GM12891 (cell line): ENCODE data around the gene MX2.

ENCODE experiments used
- DNase-seq: peaks from one replicate; pipeline ENCODE4 v3.0.0; 2011; ENCODE audit warnings: low spot score; ENCODE audit not compliant: insufficient read length
- FAIRE-seq: peaks from 2 replicates; lab custom pipeline; 2011; peaks lifted over from hg19 to GRCh38; lab: Jason Lieb, UNC
- PAX5 ChIP-seq: IDR thresholded peaks from 2 replicates; pipeline ENCODE4 v1.6.1; 2011; ENCODE audit warnings: low read length, moderate library complexity, mild to moderate bottlenecking; ENCODE audit not compliant: insufficient read depth, severe bottlenecking
- POLR2A ChIP-seq: IDR thresholded peaks from 2 replicates; pipeline ENCODE4 v1.6.1; 2011; ENCODE audit warnings: low read depth, low read length, control low read depth
- POLR2AphosphoS5 ChIP-seq: IDR thresholded peaks from 2 replicates; pipeline ENCODE4 v1.6.1; 2011; ENCODE audit warnings: low read depth, low read length, control low read depth
- POU2F2 ChIP-seq: IDR thresholded peaks from 2 replicates; pipeline ENCODE4 v1.6.1; 2011; ENCODE audit warnings: low read depth, mild to moderate bottlenecking, control low read depth, low read length, moderate library complexity
- SPI1 ChIP-seq: IDR thresholded peaks from 2 replicates; pipeline ENCODE4 v1.6.1; 2011; ENCODE audit warnings: low read depth, low read length, control low read depth
- TAF1 ChIP-seq: IDR thresholded peaks from 2 replicates; pipeline ENCODE4 v1.6.1; 2011; ENCODE audit warnings: low read depth, low read length, control low read depth

Gene MX2

GRCh38 chr21:41446586-41446985 is 84.8 kb downstream of the MX2 start:
- no peak for FAIRE-seq
- TF ChIP-seq POLR2AphosphoS5 = no peak; the same call in 1 of the 2 replicates
- no peak; the same call in 1 of the 2 replicates for TF ChIP-seq POLR2A
- TF ChIP-seq POU2F2 = no peak
- no peak for TF ChIP-seq PAX5
- no peak for TF ChIP-seq TAF1
- TF ChIP-seq SPI1 = no peak
- DNase-seq = no peak

DNA sequence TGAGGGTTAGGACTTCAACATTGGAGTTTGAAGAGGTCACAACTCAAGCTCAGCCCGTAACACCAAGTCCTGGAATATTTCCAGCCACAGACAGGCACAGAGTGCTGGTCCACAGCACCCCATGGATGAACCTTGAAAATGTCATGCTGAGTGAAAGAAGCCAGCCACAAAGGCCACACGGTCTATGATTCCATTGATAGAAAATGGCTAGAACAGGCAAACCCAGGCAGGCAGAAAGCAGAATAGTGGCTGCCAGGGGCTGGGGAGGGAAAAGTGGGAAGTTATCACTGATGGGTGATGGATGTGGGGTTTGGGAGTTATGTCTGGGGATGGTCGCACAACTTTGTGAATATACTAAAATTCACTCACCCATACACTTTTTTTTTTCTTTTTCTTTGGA is 85.5 kb downstream of the MX2 start:
- peak; percentile 77; the same call in 1 of the 2 replicates for TF ChIP-seq POLR2AphosphoS5
- peak; percentile 52; the same call in 1 of the 2 replicates for TF ChIP-seq POLR2A
- no peak for TF ChIP-seq TAF1
- TF ChIP-seq POU2F2 = no peak
- no peak for TF ChIP-seq SPI1
- TF ChIP-seq PAX5 = no peak
- DNase-seq (no peak), FAIRE-seq (no peak)

GRCh38 chr21:41449613-41450012 is 87.8 kb downstream of the MX2 start:
- peak; percentile 74 for TF ChIP-seq POLR2A
- TF ChIP-seq POLR2AphosphoS5 = peak; percentile 79
- no peak for TF ChIP-seq PAX5
- FAIRE-seq (no peak), DNase-seq (no peak)

DNA sequence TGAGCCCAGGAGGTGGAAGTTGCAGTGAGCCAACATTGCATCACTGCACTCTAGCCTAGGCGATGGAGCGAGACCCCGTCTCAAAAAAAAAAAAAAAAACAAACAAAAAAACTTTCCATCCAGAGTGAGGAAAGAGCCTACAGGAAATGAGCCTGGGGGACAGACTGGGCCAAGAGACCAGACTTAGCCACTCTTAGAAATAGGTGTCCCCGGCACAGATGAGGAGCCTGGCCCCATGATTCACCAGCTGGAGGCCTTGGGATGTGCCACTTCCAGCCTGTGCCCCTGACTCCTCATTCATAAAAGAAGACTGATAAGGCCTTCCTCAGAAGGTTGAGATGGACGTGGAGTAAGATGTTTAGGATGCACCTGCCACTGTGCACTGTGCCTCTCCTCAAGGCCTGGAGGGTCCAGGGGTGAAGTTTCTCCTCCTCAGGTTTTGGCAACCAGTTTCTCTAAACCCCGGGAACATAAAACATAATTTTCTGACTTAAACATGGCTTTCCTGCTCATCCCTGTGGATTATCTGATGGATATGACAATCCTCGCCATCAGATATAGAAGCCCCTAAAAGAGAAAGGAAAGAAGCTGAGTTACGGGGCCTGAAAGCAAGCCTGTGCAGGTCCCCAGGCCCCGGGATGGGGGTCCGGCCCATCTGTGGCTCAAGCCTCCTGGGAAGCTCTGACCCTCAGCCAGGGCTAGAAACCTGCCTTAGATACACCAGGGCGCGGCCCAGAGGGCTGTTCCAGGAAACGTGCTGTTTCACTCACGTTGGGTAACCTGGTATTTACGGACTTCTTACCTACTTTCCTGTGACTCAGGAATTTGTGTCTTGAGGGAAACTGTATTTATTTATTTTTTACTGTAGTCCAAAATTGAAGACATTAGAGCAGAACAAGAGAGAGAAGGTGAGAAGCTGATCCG is 90.2 kb downstream of the MX2 start:
- DNase-seq (no peak), FAIRE-seq (no peak)
- 0 out of 2 replicates have a peak, but pooled peaks have one; percentile 6 for TF ChIP-seq POU2F2
- TF ChIP-seq POLR2AphosphoS5 = peak; percentile 39
- peak; percentile 61; the same call in 1 of the 2 replicates for TF ChIP-seq POLR2A
- TF ChIP-seq PAX5 = no peak
- TF ChIP-seq SPI1 = no peak
- TF ChIP-seq TAF1 = no peak

- DNase-seq (no peak), FAIRE-seq (no peak)
- TF ChIP-seq POLR2A (peak; percentile 56; the same call in 1 of the 2 replicates), TAF1 (no peak), SPI1 (no peak), POLR2AphosphoS5 (peak; percentile 17; the same call in 1 of the 2 replicates), POU2F2 (no peak), PAX5 (no peak)
These were observed 91.4 kb downstream of the MX2 start for GRCh38 chr21:41453198-41453597.

- TF ChIP-seq SPI1 (no peak), PAX5 (no peak), POU2F2 (no peak), TAF1 (no peak), POLR2A (no peak), POLR2AphosphoS5 (no peak)
- FAIRE-seq (no peak), DNase-seq (no peak)
These were observed 91.9 kb downstream of the MX2 start for GRCh38 chr21:41453761-41454160.

DNA sequence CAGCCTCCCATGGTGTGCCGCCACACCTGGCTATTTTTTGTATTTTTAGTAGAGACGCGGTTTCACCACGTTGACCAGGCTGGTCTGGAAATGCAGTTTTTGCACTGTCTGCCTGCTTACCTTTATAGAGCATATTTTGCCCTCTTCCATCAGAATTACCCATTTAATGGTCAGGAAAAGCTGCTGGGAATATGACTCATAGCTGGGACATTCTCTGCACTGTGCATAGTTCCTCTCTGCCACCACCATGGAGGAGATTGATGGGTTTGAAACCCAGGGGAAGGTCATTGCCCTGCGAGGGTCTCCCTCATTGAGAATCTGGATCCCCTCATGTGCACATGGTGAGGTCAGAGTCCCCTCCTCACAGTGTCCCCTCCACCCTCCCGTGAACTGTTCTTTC is 96.3 kb downstream of the MX2 start:
- FAIRE-seq (no peak), DNase-seq (no peak)
- TF ChIP-seq POU2F2 (no peak), POLR2AphosphoS5 (no peak), SPI1 (no peak), POLR2A (no peak; the same call in 1 of the 2 replicates)

GRCh38 chr21:41458559-41458958 is 96.7 kb downstream of the MX2 start:
- FAIRE-seq = no peak
- no peak for TF ChIP-seq SPI1
- no peak for TF ChIP-seq TAF1
- no peak for TF ChIP-seq POLR2AphosphoS5
- no peak for TF ChIP-seq POU2F2
- no peak for TF ChIP-seq PAX5
- no peak; the same call in 1 of the 2 replicates for TF ChIP-seq POLR2A
- no peak for DNase-seq
